Measurements from ENCODE around the gene PAK1IP1. TPM values are rescaled to one million over a fixed set of nuclear protein-coding genes. Genes with fewer than 3 reads are reported as not detected.
"Not testable (repeated sequence)": the region's sequence is repeated elsewhere in the genome, so short reads cannot be mapped to it uniquely, and the experiment has no call there.

Gene PAK1IP1
- total RNA-seq, 1 donor from 2014 or later, result 4.2 TPM

DNA sequence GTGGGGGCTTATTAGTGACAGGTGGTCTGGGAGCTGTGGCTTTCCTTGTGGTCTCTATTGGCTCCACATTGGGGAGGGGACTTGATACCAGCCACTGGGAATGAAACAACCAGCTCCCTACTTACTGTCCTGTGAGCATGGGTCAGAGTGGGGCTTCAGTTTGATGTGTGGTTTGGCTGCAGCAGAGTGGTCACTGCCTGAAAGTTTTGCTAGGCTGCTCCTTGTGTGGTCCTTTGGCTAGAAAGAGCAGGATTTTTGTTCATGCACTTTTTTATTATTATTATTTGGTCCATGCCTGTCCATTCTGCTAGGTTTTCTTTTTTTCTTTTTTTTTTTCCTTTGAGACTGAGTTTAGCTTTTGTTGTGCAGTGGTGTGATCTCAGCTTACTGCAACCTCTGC is 45.3 kb downstream of the PAK1IP1 start:
- ATAC-seq, result no peak

DNA sequence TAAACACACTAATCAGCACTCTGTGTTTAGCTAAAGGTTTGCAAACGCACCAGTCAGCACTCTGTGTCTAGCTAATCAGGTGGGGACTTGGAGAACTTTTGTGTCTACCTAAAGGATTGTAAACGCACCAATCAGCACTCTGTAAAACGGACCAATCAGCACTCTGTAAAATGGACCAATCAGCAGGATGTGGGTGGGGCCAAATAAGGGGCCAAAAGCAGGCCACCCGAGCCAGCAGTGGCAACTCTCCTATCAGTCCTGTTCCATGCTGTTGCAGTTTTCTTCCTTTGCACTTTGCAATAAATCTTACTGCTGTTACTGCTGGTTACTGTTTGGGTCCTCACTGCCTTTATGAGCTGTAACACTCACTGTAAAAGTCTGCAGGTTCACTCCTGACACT is 46.9 kb downstream of the PAK1IP1 start:
- not testable (repeated sequence) for DNase-seq (ENCODE audit: low spot score)

More for the DNA sequence above, 45.3 kb downstream of the PAK1IP1 start:
- DNase-seq (ENCODE audit: low spot score), result no peak

DNA sequence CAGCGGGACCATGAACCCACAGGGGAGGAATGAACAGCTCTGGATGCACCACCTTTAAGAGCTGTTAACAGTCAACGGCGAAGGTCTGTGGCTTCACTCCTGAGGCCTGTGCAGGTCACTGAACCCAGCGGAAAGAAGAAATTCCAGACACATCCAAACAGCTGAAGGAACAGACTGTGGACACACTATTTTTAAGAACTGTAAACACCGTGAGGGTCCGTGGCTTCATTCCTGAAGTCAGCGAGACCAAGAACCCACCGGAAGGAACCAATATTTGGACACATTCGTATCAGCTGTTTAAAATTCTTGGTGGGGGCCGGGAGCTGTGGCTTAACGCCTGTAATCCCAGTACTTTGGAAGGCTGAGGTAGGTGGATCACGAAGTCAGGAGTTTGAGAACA is 47.5 kb downstream of the PAK1IP1 start:
- DNase-seq (ENCODE audit: low spot score), result no peak

More for the DNA sequence above, 46.9 kb downstream of the PAK1IP1 start:
- not testable (repeated sequence) for ATAC-seq

DNA sequence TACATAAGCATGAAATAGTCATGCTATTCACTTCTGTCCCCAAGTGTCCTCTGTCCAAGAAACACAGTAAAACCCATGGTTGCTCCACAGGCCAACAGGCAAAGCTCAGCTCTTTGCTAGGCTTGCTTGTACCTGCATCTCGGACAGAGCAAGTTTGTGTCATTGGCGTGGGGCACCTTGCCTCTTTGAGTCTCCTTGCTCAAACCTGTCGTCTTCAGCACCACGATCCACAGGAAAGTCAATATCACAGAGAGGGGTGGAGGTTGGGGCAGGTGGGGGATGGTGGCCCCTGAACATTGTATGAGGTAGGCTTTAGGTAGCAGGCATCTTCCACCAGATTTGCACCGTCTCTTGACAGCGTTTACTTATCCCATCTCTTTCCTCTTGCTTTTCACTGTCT is 48.7 kb downstream of the PAK1IP1 start:
- no peak for ATAC-seq
- no peak for DNase-seq (ENCODE audit: low spot score)

More for the DNA sequence above, 47.5 kb downstream of the PAK1IP1 start:
- ATAC-seq, result no peak

DNA sequence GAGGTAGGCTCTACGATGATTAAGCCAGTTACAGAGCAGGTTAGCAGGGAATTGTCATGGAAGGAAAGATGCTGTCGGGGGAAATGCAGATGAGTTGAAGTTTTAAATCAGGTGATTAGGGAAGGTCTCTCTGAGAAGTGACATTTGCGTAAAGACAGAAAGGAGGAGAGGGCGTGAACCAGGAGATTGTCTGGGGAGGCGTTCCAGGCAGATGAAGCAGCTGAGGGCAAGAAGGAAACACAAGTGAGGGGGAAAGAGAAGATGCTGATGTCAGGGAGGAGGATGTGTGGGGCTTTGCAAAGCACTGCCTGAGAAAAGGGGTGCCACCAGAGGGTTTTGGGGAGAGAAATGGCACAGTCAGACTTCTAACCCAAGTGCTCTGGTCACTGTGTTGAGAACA is 50.3 kb downstream of the PAK1IP1 start:
- ATAC-seq, result no peak
- DNase-seq (ENCODE audit: low spot score), result peak; percentile 12

DNA sequence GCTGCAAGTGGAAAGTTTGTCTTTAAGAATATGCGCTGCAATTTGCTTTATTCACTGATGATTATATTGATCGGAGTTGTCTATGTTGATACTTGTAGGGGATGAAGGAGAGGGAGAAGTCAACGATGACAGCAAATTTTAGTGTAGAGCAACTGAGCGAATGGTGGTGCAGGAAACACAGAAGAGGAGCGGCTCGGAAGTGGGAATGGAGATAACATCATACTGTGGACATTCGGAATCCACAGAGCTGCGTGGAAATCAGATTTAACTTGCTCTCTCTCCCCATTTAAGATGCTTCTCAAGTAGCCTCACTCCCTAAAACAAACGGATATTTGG is 52.1 kb downstream of the PAK1IP1 start:
- DNase-seq (ENCODE audit: low spot score) (no peak), ATAC-seq (no peak)

DNA sequence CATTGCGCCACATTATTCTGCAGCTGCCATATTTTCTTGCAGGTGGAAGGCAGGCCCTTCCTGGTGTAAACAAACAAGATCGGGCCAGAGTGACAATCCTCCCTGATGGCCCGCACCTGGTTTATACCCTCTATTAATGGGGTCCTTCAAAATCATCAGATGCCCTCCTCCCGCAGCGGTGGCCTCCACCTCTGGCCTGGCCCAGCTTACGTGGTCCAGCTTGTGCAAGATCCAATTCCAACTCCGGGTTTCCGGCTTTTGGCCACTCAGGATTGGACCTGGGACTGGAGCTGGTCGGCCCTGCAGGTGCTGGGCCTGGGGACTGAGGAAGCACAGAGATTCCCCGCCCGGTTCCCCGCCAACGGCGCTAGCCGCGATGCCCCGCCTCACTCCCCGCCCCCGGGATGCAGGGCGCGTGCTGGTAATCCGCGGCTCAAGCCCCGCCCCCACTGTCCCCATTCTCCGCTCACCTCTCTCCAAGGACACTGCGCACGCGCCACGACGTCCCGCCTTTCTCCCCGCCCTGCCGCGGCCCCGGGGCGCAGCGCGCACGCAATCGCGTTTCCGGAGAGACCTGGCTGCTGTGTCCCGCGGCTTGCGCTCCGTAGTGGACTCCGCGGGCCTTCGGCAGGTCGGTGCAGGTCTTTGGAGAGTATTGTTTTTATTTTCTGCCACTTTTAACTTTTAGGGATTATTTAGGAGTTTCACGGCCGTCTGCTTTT is 52.6 kb downstream of the PAK1IP1 start, which contains the start of gene TMEM14B:
TSS of gene TMEM14B (plus strand) at position 555 of the 722 bp plus-strand sequence. CDS start 1,441 bp downstream, outside the sequence.
- ATAC-seq, result peak; percentile 99
- DNase-seq (ENCODE audit: low spot score), result peak; percentile 100

DNA sequence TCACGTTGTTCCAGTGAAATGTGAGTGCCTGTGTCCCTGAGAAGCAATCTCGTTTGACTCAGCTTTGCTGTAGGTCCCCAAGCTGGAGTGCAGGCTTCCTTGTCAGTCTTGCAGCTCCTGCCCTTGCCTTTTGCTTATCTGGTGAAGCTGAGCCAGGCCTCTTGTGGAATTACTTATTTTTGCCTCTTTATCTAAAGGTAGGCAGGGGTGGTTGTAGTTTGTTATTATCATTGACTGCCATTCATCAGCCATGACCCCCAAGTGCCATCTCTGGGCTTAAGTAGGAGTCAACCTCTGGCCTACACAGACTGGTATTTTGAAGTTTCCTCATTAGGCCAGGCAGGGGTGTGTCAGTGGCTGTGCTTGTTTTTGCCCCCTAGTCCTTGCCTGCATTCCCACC is 55.0 kb downstream of the PAK1IP1 start:
- peak; percentile 18 for DNase-seq (ENCODE audit: low spot score)
- no peak for ATAC-seq

DNA sequence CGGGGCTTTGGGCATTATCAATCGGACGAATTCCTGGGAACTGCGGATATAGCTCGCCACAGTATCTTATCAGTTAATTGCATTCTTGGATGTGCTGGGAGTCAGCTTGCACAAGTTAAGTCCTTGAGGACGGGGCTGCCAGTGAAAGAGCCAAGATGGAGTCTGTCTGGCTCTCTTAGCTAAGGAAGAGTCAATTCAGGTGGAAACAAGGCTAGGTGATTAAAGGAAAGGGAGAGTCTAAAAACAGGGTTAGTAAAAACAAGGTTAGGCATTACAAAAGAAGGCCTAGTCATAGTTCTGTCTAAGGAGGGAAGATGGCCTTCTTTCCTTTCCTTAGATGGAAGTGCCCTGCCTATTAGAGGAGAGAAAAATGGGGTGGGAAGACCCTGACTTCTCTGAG is 55.8 kb downstream of the PAK1IP1 start:
- not testable (repeated sequence) for ATAC-seq; DNase-seq (ENCODE audit: low spot score)

DNA sequence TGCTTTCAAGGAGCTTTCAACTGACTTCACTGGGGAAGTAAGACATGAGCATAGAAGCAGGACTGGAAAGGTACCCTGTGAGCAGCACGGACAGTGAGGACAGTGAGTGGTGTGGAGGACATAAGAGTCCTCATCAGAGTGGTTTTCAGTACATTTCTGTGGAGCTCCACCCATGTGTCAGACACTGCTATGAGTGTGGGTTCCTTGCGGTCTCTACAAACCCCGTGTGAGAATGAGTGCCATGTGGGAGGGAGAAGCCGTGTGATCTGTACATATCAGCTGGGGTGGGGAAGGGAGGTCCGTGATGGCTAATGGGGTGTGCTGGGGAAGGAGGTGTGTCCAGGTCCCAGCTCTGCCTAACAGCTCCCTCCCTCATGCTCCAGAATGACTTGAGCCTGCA is 57.0 kb downstream of the PAK1IP1 start:
- ATAC-seq, result not testable (repeated sequence)
- peak; percentile 12 for DNase-seq (ENCODE audit: low spot score)

DNA sequence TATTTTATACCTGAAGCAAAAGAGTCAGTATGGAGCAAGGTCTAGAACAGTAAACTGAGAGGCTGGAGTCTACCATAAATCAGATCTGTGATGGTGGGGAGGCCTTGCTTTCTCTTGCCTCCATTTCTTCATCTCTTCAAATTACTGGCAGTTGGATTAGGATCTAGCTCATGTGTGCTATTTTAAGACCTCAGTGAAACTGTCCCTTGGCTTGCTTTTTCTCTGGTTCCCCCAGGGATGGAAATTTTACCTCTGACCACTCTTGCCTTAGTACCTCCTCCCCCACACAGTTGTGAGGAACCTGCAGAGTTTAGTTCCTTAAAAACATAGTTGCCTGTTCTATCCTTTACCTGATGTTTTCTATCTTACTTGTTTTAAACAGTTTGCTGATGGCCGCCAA is 61.3 kb downstream of the PAK1IP1 start:
- no peak for DNase-seq (ENCODE audit: low spot score)

More for the DNA sequence above, 61.3 kb downstream of the PAK1IP1 start:
- ATAC-seq, result no peak

Other genes with a start within 250 kb of the PAK1IP1 start
- gene GCNT2, start 173.6 kb upstream of the PAK1IP1 start, total RNA-seq, result 9.4 TPM
- gene C6orf52, start 356 bp upstream of the PAK1IP1 start, total RNA-seq, result 2.2 TPM
- gene TMEM14C, start 28.1 kb downstream of the PAK1IP1 start, total RNA-seq, result 52.0 TPM
- gene TMEM14B, start 52.8 kb downstream of the PAK1IP1 start, total RNA-seq, result 48.1 TPM
- gene MAK, start 143.6 kb downstream of the PAK1IP1 start, total RNA-seq, result not detected
- not detected for gene GCM2, start 187.1 kb downstream of the PAK1IP1 start, total RNA-seq
- gene SYCP2L, start 192.1 kb downstream of the PAK1IP1 start, total RNA-seq, result 0.43 TPM